ENCODE measurements around the gene NBAS. TPM values are rescaled to one million over a fixed set of nuclear protein-coding genes. Genes with fewer than 3 reads are reported as not detected.

The NBAS gene
- total RNA-seq, 4 donors from 2014 or later = 27.3 to 43.6 (median 28.4) TPM

GRCh38 chr2:15588329-15588919, 27.3 kb upstream of the NBAS start:
- Histone ChIP-seq H3K27me3 (peaks cover 0 to 4% (median 0%) of the 10 kb centered on the region in 3 donors), H3K4me1 (peaks cover 12 to 14% of the 10 kb centered on the region in 2 donors), H3K27ac (no peak overlapping the region), H3K9me3 (no peaks in the 10 kb centered on the region), H3K36me3 (no peaks in the 10 kb centered on the region), H3K4me3 (no peak overlapping the region)
- intact Hi-C loops (cut with DNase I; ENCODE audit: low total_unique reads) (no loop called here), in situ Hi-C loops (cut with MboI; ENCODE audit: low sequenced_read_pairs in 4 of 4) (no loop called here)
- DNase-seq = peak; percentile 28 to 59
- no peak for TF ChIP-seq POLR2A (IDR thresholded peaks at IDR 0.05)
- peak in 4 of 5 experiments; percentile 11 to 57 (median 40) for TF ChIP-seq CTCF (IDR thresholded peaks at IDR 0.05 in 4 of 5, conservative IDR thresholded peaks at IDR 0.05 in 1 of 5)
- peak in 1 of 2 donors; percentile 37 for ATAC-seq

- no peaks in the 10 kb centered on the region for H3K4me1 ChIP-seq
- no peaks in the 10 kb centered on the region for H3K9me3 ChIP-seq
- H3K27ac ChIP-seq = no peak overlapping the region
- no peaks in the 10 kb centered on the region for H3K36me3 ChIP-seq
- in situ Hi-C loops (cut with MboI; ENCODE audit: low sequenced_read_pairs in 4 of 4) (no loop called here), intact Hi-C loops (cut with DNase I; ENCODE audit: low total_unique reads) (no loop called here)
- peaks cover 0 to 4% (median 0%) of the 10 kb centered on the region in 3 donors for H3K27me3 ChIP-seq
- H3K4me3 ChIP-seq = no peak overlapping the region
- ATAC-seq (no peak), DNase-seq (no peak)
- TF ChIP-seq CTCF (IDR thresholded peaks at IDR 0.05 in 4 of 5, conservative IDR thresholded peaks at IDR 0.05 in 1 of 5) (no peak), POLR2A (IDR thresholded peaks at IDR 0.05) (no peak)
These were observed 23.8 kb upstream of the NBAS start for GRCh38 chr2:15584767-15585469.

- Histone ChIP-seq H3K27ac (no peak overlapping the region), H3K4me1 (no peaks in the 10 kb centered on the region), H3K9me3 (no peaks in the 10 kb centered on the region), H3K27me3 (peaks cover 0 to 4% (median 0%) of the 10 kb centered on the region in 3 donors), H3K36me3 (no peaks in the 10 kb centered on the region), H3K4me3 (no peak overlapping the region)
- ATAC-seq = no peak
- no peak for DNase-seq
- TF ChIP-seq CTCF (IDR thresholded peaks at IDR 0.05 in 4 of 5, conservative IDR thresholded peaks at IDR 0.05 in 1 of 5) = no peak
- no peak for TF ChIP-seq POLR2A (IDR thresholded peaks at IDR 0.05)
- intact Hi-C loops (cut with DNase I; ENCODE audit: low total_unique reads) (no loop called here), in situ Hi-C loops (cut with MboI; ENCODE audit: low sequenced_read_pairs in 4 of 4) (no loop called here)
These were observed 23.2 kb upstream of the NBAS start for GRCh38 chr2:15584316-15584715.

GRCh38 chr2:15583826-15584225, 22.7 kb upstream of the NBAS start:
- H3K36me3 ChIP-seq = no peaks in the 10 kb centered on the region
- in situ Hi-C loops (cut with MboI; ENCODE audit: low sequenced_read_pairs in 4 of 4) (no loop called here), intact Hi-C loops (cut with DNase I; ENCODE audit: low total_unique reads) (no loop called here)
- no peak for DNase-seq
- no peak overlapping the region for H3K27ac ChIP-seq
- peaks cover 0 to 4% (median 0%) of the 10 kb centered on the region in 3 donors for H3K27me3 ChIP-seq
- ATAC-seq = no peak
- no peaks in the 10 kb centered on the region for H3K4me1 ChIP-seq
- no peak overlapping the region for H3K4me3 ChIP-seq
- no peaks in the 10 kb centered on the region for H3K9me3 ChIP-seq
- TF ChIP-seq CTCF (IDR thresholded peaks at IDR 0.05 in 4 of 5, conservative IDR thresholded peaks at IDR 0.05 in 1 of 5) (no peak), POLR2A (IDR thresholded peaks at IDR 0.05) (no peak)
